ENCODE measurements around the gene MANEAL.

- TF ChIP-seq EZH2 (IDR thresholded peaks at IDR 0.05; ENCODE audit: insufficient read depth, poor library complexity, severe bottlenecking) (no peak), EZH2phosphoT487 (IDR thresholded peaks at IDR 0.05; ENCODE audit: insufficient read depth, low read depth) (no peak)
These were observed 532 bp upstream of the MANEAL start for GRCh38 chr1:37792943-37793686.

Measured in GM23248 (cell line).